SK-N-SH (cell line): ENCODE measurements around the gene POU4F2. TPM values are rescaled to one million over a fixed set of nuclear protein-coding genes. Genes with fewer than 3 reads are reported as not detected.
A peak's percentile ranks its signal among the peaks of the same experiment; 100 is the strongest.

Experiments
- CTCF ChIA-PET: fragments of 300-600, 350-600 bp; formaldehyde crosslinking; extraction: SDS; loops from one replicate; lab custom pipeline; 2021; lab: Yijun Ruan, JAX
- POLR2A ChIA-PET: fragments of 350-600 bp; sonication (Branson Sonifier 250); formaldehyde crosslinking; extraction: SDS; loops from one replicate; lab custom pipeline; 2020; ENCODE audit warnings: antibody characterized with exemption, inconsistent platforms; lab: Yijun Ruan, JAX
- DNase-seq: peaks from one replicate; pipeline ENCODE4 v3.0.0; 2012
- H2AFZ ChIP-seq: fragments of 200-600 bp; sonication (generic); 2 replicates; pipeline ENCODE4 v1.8.1; 2016; ENCODE audit warnings: antibody characterized with exemption, mild to moderate bottlenecking, low read depth
- H3F3A ChIP-seq: fragments of 200-600 bp; sonication (generic); replicated peaks from 2 replicates; pipeline ENCODE3; 2016; ENCODE audit warnings: antibody characterized with exemption, mild to moderate bottlenecking; ENCODE audit not compliant: insufficient read depth
- H3K27ac ChIP-seq, 2 experiments: fragments of 200-500 bp in 1 of 2; fragments of 200-600 bp in 1 of 2; sonication (Bioruptor generic) in 1 of 2; sonication (generic), shearing (Covaris generic) in 1 of 2; 2 replicates each; pipeline versions ENCODE4 v1.5.1 to v1.6.1; 2014 to 2016; ENCODE audit warnings: low read depth in 2 of 2, inconsistent platforms in 1 of 2, low read length in 1 of 2, mild to moderate bottlenecking in 1 of 2, mixed read lengths in 1 of 2
- H3K27me3 ChIP-seq: fragments of 200-600 bp; sonication (generic), shearing (Covaris generic); 2 replicates; pipeline ENCODE4 v1.6.1; 2016; ENCODE audit warnings: mixed run types; ENCODE audit not compliant: insufficient read depth
- H3K36me3 ChIP-seq, 2 experiments: fragments of 200-500 bp in 1 of 2; fragments of 200-600 bp in 1 of 2; sonication (Bioruptor generic) in 1 of 2; sonication (generic) in 1 of 2; replicated peaks in 1 of 2; 2 replicates each; pipeline versions ENCODE3 to v1.5.1; 2014 to 2016; ENCODE audit warnings: low read length in 1 of 2, mild to moderate bottlenecking in 1 of 2; ENCODE audit not compliant: insufficient read depth in 2 of 2, control insufficient read depth in 1 of 2
- H3K4me1 ChIP-seq, 2 experiments: fragments of 200-500 bp in 1 of 2; fragments of 200-600 bp in 1 of 2; sonication (Bioruptor generic) in 1 of 2; sonication (generic), shearing (Covaris generic) in 1 of 2; 2 replicates each; pipeline versions ENCODE4 v1.5.1 to v1.6.1; 2014 to 2016; ENCODE audit warnings: low read depth in 1 of 2, low read length in 1 of 2, mixed run types in 1 of 2; ENCODE audit not compliant: insufficient read depth in 2 of 2, control insufficient read depth in 1 of 2
- H3K4me2 ChIP-seq: fragments of 200-600 bp; sonication (generic), shearing (Covaris generic); 2 replicates; pipeline ENCODE4 v1.6.1; 2017; ENCODE audit warnings: mixed run types
- H3K4me3 ChIP-seq, 2 experiments: fragments of 200-500 bp in 1 of 2; fragments of 200-600 bp in 1 of 2; sonication (Bioruptor generic) in 1 of 2; sonication (generic), shearing (Covaris generic) in 1 of 2; 2 replicates each; pipeline versions ENCODE4 v1.5.1 to v1.8.1; 2014 to 2016; ENCODE audit warnings: low read depth in 2 of 2, inconsistent platforms in 1 of 2, low read length in 1 of 2, mild to moderate bottlenecking in 1 of 2, mixed read lengths in 1 of 2, moderate library complexity in 1 of 2
- H3K79me2 ChIP-seq: fragments of 200-600 bp; sonication (generic); 2 replicates; pipeline ENCODE4 v1.8.1; 2017; ENCODE audit warnings: mild to moderate bottlenecking; ENCODE audit not compliant: insufficient read depth
- H3K9ac ChIP-seq: fragments of 200-600 bp; sonication (generic); 2 replicates; pipeline ENCODE4 v1.6.1; 2017; ENCODE audit warnings: mixed run types
- H3K9me2 ChIP-seq: fragments of 200-600 bp; sonication (generic); 2 replicates; pipeline ENCODE4 v1.6.1; 2017; ENCODE audit warnings: mixed run types
- H3K9me3 ChIP-seq: fragments of 200-600 bp; sonication (generic); 2 replicates; pipeline ENCODE4 v1.6.1; 2017; ENCODE audit warnings: mixed run types, mild to moderate bottlenecking, moderate library complexity
- H4K20me1 ChIP-seq: fragments of 200-600 bp; sonication (generic); 2 replicates; pipeline ENCODE4 v1.6.1; 2017; ENCODE audit warnings: mild to moderate bottlenecking, mixed run types; ENCODE audit not compliant: insufficient read depth
- CHD2 ChIP-seq: fragments of 150-350 bp; IDR thresholded peaks from 2 replicates; pipeline ENCODE4 v1.6.1; 2018; ENCODE audit warnings: low read length; ENCODE audit not compliant: partially characterized antibody
- ELF1 ChIP-seq: IDR thresholded peaks from 2 replicates; pipeline ENCODE4 v1.4.0; 2012
- EZH2phosphoT487 ChIP-seq: fragments of 200-600 bp; sonication (generic); IDR thresholded peaks from 2 replicates; pipeline ENCODE4 v1.6.1; 2017; ENCODE audit warnings: low read depth, mixed run types, mild to moderate bottlenecking, antibody characterized with exemption, moderate library complexity, borderline replicate concordance
- GATA2 ChIP-seq: sonication (generic); formaldehyde crosslinking; IDR thresholded peaks from 2 replicates; pipeline ENCODE4 v1.5.0; 2020; ENCODE audit warnings: mild to moderate bottlenecking, missing genetic modification reagents
- MEF2A ChIP-seq: IDR thresholded peaks from 2 replicates; pipeline ENCODE4 v1.4.0; 2012; ENCODE audit warnings: low read depth, borderline replicate concordance
- MXI1 ChIP-seq: IDR thresholded peaks from 2 replicates; pipeline ENCODE4 v1.6.1; 2012; ENCODE audit warnings: mild to moderate bottlenecking, low read depth, low read length, improper control_type of control experiment
- NRF1 ChIP-seq: IDR thresholded peaks from 2 replicates; pipeline ENCODE4 v1.6.1; 2012; ENCODE audit warnings: low read depth, mild to moderate bottlenecking, low read length
- RCOR1 ChIP-seq: fragments of 150-350 bp; IDR thresholded peaks from 2 replicates; pipeline ENCODE4 v1.6.1; 2017; ENCODE audit warnings: antibody characterized with exemption, low read length
- TCF12 ChIP-seq: IDR thresholded peaks from 2 replicates; pipeline ENCODE4 v1.4.0; 2012
- WGBS: methylation state at CpG from one replicate; pipeline ENCODE4 v1.1.6; 2017; ENCODE audit warnings: low lambda C conversion rate; 5-methylcytosine and 5-hydroxymethylcytosine counted together
- polyA plus RNA-seq, 3 experiments: library from polyadenylated mRNA; depleted of rRNA; stranded (reverse); fragments of >200 nt; gene quantifications; 2 replicates each; pipeline ENCODE4 v1.2.3, GENCODE V29; 2012
- TF ChIP-seq, protein P1 (sequence below): IDR thresholded peaks from 2 replicates; pipeline ENCODE4 v1.6.1; 2012; ENCODE audit warnings: mild to moderate bottlenecking, low read depth, low read length, moderate library complexity
- TF ChIP-seq, protein P2 (sequence below): fragments of 150-350 bp; IDR thresholded peaks from 2 replicates; pipeline ENCODE4 v1.6.1; 2017; ENCODE audit warnings: antibody characterized with exemption, low read length, low read depth, borderline replicate concordance

The POU4F2 gene
- polyA plus RNA-seq, 1 of the 3 experiments (the other 2 are of a cell fraction) = not detected

DNA sequence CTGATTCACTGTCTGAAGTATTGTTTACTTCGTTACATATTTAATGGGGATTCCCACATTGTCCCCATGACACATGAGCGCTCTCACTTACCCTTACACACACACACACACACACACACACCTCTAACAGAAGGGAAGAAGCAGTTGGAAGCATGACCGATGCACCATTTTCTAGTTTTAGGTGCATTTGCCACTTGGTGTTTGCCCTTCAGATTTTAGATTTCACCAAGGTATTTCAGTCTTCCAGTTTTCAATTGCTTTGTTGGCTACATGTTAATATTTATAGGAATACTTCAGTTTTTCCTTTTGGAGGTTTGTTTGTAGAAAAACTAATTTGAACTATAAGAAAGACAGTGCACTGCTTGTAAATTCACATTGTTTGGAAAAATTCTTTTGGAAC, 3.1 kb downstream of the POU4F2 start:
- Histone ChIP-seq H3K27me3 (peaks cover 52% of the 10 kb centered on the region), H3K36me3 (no peaks in the 10 kb centered on the region), H3K9me3 (no peaks in the 10 kb centered on the region), H2AFZ (no peak overlapping the region), H3F3A (no peaks in the 10 kb centered on the region), H3K27ac (no peak overlapping the region), H3K9me2 (no peaks in the 10 kb centered on the region), H3K9ac (no peak overlapping the region), H4K20me1 (no peaks in the 10 kb centered on the region), H3K4me3 (no peak overlapping the region), H3K4me2 (no peak overlapping the region), H3K79me2 (no peaks in the 10 kb centered on the region), H3K4me1 (peaks cover 0 to 5% of the 10 kb centered on the region in 2 experiments; a peak in 1 of 4 replicates)
- ChIA-PET POLR2A (no interaction called here), CTCF (no interaction called here)
- WGBS = 44% methylated on average over 3 of the region's 3 CpGs
- DNase-seq = no peak
- TF ChIP-seq ELF1 (no peak), RCOR1 (no peak), MEF2A (no peak), EZH2phosphoT487 (no peak), GATA2 (CRISPR knock-in tag) (no peak)

DNA sequence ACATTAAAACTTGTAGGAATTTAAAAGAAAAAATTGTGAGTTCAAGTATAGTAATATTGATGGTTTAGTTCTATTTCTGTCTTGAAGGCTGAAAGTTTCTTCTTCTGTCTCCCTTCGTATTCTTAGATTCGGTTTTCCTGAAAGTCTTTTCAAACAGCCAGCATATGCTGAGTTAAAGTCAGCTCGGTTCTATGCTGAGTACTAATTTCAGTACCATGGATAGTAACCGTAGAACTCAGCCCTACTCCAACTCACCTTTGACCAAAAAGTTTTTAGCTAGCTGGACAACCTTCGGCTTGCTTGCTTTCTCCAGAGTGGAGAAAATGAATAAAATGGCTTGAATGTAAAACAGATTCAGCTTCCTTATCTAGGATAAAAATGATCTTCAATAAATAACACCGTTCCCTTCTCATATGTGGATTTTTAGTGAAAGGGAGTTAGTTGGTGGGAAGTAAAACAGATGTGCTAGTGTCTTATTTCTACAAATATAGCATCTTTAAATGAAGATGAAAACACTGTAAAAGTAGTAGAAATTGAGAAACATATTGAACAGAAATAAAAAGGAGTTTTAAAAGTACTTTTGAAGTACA, 5.2 kb downstream of the POU4F2 start:
- TF ChIP-seq EZH2phosphoT487 (no peak), NRF1 (no peak), MXI1 (no peak), TCF12 (no peak), CHD2 (no peak)
- TF ChIP-seq, protein P1, sequence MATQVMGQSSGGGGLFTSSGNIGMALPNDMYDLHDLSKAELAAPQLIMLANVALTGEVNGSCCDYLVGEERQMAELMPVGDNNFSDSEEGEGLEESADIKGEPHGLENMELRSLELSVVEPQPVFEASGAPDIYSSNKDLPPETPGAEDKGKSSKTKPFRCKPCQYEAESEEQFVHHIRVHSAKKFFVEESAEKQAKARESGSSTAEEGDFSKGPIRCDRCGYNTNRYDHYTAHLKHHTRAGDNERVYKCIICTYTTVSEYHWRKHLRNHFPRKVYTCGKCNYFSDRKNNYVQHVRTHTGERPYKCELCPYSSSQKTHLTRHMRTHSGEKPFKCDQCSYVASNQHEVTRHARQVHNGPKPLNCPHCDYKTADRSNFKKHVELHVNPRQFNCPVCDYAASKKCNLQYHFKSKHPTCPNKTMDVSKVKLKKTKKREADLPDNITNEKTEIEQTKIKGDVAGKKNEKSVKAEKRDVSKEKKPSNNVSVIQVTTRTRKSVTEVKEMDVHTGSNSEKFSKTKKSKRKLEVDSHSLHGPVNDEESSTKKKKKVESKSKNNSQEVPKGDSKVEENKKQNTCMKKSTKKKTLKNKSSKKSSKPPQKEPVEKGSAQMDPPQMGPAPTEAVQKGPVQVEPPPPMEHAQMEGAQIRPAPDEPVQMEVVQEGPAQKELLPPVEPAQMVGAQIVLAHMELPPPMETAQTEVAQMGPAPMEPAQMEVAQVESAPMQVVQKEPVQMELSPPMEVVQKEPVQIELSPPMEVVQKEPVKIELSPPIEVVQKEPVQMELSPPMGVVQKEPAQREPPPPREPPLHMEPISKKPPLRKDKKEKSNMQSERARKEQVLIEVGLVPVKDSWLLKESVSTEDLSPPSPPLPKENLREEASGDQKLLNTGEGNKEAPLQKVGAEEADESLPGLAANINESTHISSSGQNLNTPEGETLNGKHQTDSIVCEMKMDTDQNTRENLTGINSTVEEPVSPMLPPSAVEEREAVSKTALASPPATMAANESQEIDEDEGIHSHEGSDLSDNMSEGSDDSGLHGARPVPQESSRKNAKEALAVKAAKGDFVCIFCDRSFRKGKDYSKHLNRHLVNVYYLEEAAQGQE = peak; percentile 95
- TF ChIP-seq, protein P2, sequence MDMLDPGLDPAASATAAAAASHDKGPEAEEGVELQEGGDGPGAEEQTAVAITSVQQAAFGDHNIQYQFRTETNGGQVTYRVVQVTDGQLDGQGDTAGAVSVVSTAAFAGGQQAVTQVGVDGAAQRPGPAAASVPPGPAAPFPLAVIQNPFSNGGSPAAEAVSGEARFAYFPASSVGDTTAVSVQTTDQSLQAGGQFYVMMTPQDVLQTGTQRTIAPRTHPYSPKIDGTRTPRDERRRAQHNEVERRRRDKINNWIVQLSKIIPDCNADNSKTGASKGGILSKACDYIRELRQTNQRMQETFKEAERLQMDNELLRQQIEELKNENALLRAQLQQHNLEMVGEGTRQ = no peak
- peaks cover 53% of the 10 kb centered on the region for H3K27me3 ChIP-seq
- no peak overlapping the region for H3K4me2 ChIP-seq
- H3K9ac ChIP-seq = no peak overlapping the region
- H3K79me2 ChIP-seq = no peaks in the 10 kb centered on the region
- no peak overlapping the region for H3K4me3 ChIP-seq
- H2AFZ ChIP-seq = no peak overlapping the region
- DNase-seq = no peak
- WGBS = 5% methylated on average over 6 of the region's 6 CpGs
- CTCF ChIA-PET = no interaction called here
- no peaks in the 10 kb centered on the region for H3K36me3 ChIP-seq
- no peak overlapping the region for H3K27ac ChIP-seq
- H3F3A ChIP-seq = no peaks in the 10 kb centered on the region
- POLR2A ChIA-PET = no interaction called here
- no peaks in the 10 kb centered on the region for H3K9me3 ChIP-seq
- H3K9me2 ChIP-seq = no peaks in the 10 kb centered on the region
- H4K20me1 ChIP-seq = no peaks in the 10 kb centered on the region
- peaks cover 0 to 1% of the 10 kb centered on the region in 2 experiments; a peak in 2 of 4 replicates for H3K4me1 ChIP-seq
